MM.1S (cell line): ENCODE data around the gene REG1A.

Source experiments
- DNase-seq: peaks from one replicate; pipeline ENCODE4 v3.0.0-alpha.2; 2015
- H2AFZ ChIP-seq: fragments of 300-600 bp; sonication (generic); 2 replicates; pipeline ENCODE4 v1.6.0; 2016; ENCODE audit warnings: antibody characterized with exemption, low read length
- H3F3A ChIP-seq: fragments of 300-600 bp; sonication (generic); 2 replicates; pipeline ENCODE4 v1.6.1; 2016; ENCODE audit warnings: mild to moderate bottlenecking, antibody characterized with exemption, low read length, moderate library complexity, mixed read lengths; ENCODE audit not compliant: insufficient read depth
- H3K27ac ChIP-seq: fragments of 300-600 bp; sonication (generic); 2 replicates; pipeline ENCODE4 v1.5.1; 2016; ENCODE audit warnings: mild to moderate bottlenecking, low read length
- H3K27me3 ChIP-seq: fragments of 300-600 bp; sonication (generic); replicated peaks from 2 replicates; pipeline ENCODE4 v1.6.0; 2016; ENCODE audit warnings: low read length; ENCODE audit not compliant: insufficient read depth
- H3K36me3 ChIP-seq: fragments of 300-600 bp; sonication (generic); replicated peaks from 2 replicates; pipeline ENCODE4 v1.6.1; 2016; ENCODE audit warnings: mild to moderate bottlenecking, low read length, mixed read lengths; ENCODE audit not compliant: insufficient read depth
- H3K4me1 ChIP-seq: fragments of 300-600 bp; sonication (generic); 2 replicates; pipeline ENCODE4 v1.6.1; 2016; ENCODE audit warnings: low read length, mixed read lengths
- H3K4me2 ChIP-seq: fragments of 300-600 bp; sonication (generic); 2 replicates; pipeline ENCODE4 v1.6.0; 2016; ENCODE audit warnings: low read depth, low read length
- H3K4me3 ChIP-seq: fragments of 300-600 bp; sonication (generic); 2 replicates; pipeline ENCODE4 v1.5.1; 2016; ENCODE audit warnings: low read length, mixed read lengths
- H3K79me2 ChIP-seq: fragments of 300-600 bp; sonication (generic); 2 replicates; pipeline ENCODE4 v1.6.1; 2016; ENCODE audit warnings: mixed run types, low read length, mixed read lengths
- H3K9ac ChIP-seq: fragments of 300-600 bp; sonication (generic); 2 replicates; pipeline ENCODE4 v1.6.1; 2016; ENCODE audit warnings: low read length, mixed read lengths
- H3K9me2 ChIP-seq: fragments of 300-600 bp; sonication (generic); replicated peaks from 2 replicates; pipeline ENCODE4 v1.6.1; 2016; ENCODE audit warnings: mild to moderate bottlenecking, low read length, mixed read lengths; ENCODE audit not compliant: insufficient read depth
- H3K9me3 ChIP-seq: fragments of 300-600 bp; sonication (generic); replicated peaks from 2 replicates; pipeline ENCODE4 v1.6.1; 2016; ENCODE audit warnings: mild to moderate bottlenecking, low read length, mixed read lengths; ENCODE audit not compliant: insufficient read depth
- H4K20me1 ChIP-seq: fragments of 300-600 bp; sonication (generic); 2 replicates; pipeline ENCODE4 v1.6.1; 2016; ENCODE audit warnings: mild to moderate bottlenecking, low read length, moderate library complexity, mixed read lengths; ENCODE audit not compliant: insufficient read depth
- EZH2 ChIP-seq: fragments of 300-600 bp; sonication (generic); optimal IDR thresholded peaks from 2 replicates; pipeline ENCODE3; 2017; ENCODE audit warnings: low read depth, mild to moderate bottlenecking, antibody characterized with exemption, low read length, mixed read lengths
- EZH2phosphoT487 ChIP-seq: fragments of 300-600 bp; sonication (generic); IDR thresholded peaks from 2 replicates; pipeline ENCODE4 v1.6.1; 2018; ENCODE audit warnings: antibody characterized with exemption, low read length
- TF ChIP-seq, protein P1 (sequence below): fragments of 300-600 bp; sonication (generic); IDR thresholded peaks from 2 replicates; pipeline ENCODE4 v1.5.1; 2016; ENCODE audit warnings: antibody characterized with exemption, low read length, mixed read lengths

The REG1A gene

DNA sequence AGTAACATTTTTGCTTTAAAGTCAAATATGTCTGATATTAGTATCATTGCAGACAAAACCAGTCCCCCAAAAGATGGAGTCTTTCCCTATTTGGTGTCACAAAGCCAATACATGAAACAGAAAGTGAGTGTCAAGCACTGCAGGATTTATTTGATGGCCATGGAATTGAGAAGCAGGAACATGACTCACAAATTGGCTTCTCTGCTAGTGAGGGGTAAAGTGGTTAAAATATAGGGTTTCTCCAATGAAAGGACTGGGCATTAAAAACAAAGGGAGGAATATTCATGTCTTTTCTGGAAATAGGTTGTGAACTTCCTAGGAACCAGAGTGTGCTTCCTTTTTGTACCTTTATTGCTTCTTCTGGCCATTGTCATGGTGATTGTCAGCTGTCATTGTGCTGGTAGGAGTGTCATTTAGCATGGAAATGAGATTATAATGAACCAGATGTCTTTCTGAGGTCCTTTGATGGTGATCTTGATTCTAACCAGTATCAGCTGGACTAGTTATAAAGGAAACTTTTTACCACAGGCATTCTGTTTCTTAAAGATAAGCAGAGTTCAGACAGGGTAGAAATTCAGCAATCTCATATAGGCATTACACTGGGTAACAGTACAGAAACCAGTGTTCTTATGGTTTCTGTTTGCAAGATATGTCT is 36.6 kb upstream of the REG1A start:
- Histone ChIP-seq H4K20me1 (no peaks in the 10 kb centered on the region), H3K4me2 (no peak overlapping the region), H3K4me3 (no peak overlapping the region), H3K4me1 (no peaks in the 10 kb centered on the region), H3K27ac (no peak overlapping the region), H3K36me3 (no peaks in the 10 kb centered on the region), H3K27me3 (no peaks in the 10 kb centered on the region), H3F3A (no peaks in the 10 kb centered on the region), H3K9me2 (no peaks in the 10 kb centered on the region), H3K9me3 (no peaks in the 10 kb centered on the region), H2AFZ (no peak overlapping the region), H3K79me2 (no peaks in the 10 kb centered on the region), H3K9ac (no peak overlapping the region)
- TF ChIP-seq EZH2 = no peak
- no peak for TF ChIP-seq EZH2phosphoT487
- TF ChIP-seq, protein P1, sequence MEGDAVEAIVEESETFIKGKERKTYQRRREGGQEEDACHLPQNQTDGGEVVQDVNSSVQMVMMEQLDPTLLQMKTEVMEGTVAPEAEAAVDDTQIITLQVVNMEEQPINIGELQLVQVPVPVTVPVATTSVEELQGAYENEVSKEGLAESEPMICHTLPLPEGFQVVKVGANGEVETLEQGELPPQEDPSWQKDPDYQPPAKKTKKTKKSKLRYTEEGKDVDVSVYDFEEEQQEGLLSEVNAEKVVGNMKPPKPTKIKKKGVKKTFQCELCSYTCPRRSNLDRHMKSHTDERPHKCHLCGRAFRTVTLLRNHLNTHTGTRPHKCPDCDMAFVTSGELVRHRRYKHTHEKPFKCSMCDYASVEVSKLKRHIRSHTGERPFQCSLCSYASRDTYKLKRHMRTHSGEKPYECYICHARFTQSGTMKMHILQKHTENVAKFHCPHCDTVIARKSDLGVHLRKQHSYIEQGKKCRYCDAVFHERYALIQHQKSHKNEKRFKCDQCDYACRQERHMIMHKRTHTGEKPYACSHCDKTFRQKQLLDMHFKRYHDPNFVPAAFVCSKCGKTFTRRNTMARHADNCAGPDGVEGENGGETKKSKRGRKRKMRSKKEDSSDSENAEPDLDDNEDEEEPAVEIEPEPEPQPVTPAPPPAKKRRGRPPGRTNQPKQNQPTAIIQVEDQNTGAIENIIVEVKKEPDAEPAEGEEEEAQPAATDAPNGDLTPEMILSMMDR = no peak
- DNase-seq = peak; percentile 59

DNA sequence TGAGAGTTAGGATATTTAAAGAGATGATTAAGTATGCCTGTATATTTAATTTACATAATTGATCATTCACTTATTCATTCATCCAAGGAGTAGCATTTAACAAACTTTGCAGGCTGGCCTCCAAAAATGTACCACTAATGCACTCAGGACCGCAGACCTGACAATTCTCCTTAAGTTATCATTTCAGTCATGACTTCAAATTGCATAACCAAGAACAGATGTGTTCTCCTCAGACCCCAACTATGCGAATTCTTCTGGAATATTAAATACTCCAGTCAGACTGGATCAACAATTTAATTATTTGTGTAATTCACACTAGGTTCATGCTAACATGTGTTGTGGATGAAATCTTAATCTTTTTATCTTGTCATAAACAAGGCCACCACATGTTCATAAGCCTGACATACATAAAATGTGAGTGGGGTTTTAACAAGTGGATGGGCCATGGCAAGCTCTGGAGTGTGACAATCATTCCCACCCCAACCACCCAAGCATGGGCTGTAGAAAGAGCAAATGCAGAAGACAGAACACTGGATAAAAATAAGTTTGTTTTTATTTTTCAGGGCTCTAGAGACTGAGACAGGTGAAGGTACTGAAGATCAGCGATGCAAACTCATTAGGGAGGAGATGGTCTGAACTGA is 35.7 kb upstream of the REG1A start:
- Histone ChIP-seq H3K27ac (no peak overlapping the region), H3F3A (no peaks in the 10 kb centered on the region), H3K9me3 (no peaks in the 10 kb centered on the region), H3K9me2 (no peaks in the 10 kb centered on the region), H3K9ac (no peak overlapping the region), H3K79me2 (no peaks in the 10 kb centered on the region), H3K4me1 (no peaks in the 10 kb centered on the region), H4K20me1 (no peaks in the 10 kb centered on the region), H2AFZ (no peak overlapping the region), H3K36me3 (no peaks in the 10 kb centered on the region), H3K4me3 (no peak overlapping the region), H3K4me2 (no peak overlapping the region), H3K27me3 (no peaks in the 10 kb centered on the region)
- TF ChIP-seq, protein P1 = no peak
- TF ChIP-seq EZH2 = no peak
- TF ChIP-seq EZH2phosphoT487 = no peak
- DNase-seq = no peak

DNA sequence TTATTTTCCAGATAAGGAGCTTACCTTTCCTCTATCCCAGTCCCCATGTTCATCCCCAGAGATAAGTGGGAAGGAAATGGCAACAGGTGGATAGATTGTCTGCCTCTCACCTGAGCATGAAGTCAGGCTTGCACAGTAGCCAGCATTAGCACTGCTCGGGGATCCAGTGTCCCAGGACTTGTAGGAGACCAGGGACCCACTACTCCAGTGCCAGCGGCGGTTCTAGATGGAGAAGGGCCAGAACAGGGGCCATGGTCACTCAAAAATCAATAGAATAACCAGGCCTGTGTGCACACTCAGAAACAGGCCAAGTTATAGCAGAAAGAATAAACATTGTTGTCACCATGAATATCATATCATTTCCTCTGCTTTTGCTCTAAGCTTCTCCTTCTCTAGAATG is 34.9 kb upstream of the REG1A start:
- Histone ChIP-seq H3K79me2 (no peaks in the 10 kb centered on the region), H3K9me3 (no peaks in the 10 kb centered on the region), H3K4me2 (no peak overlapping the region), H3K4me3 (no peak overlapping the region), H4K20me1 (no peaks in the 10 kb centered on the region), H3F3A (no peaks in the 10 kb centered on the region), H2AFZ (no peak overlapping the region), H3K36me3 (no peaks in the 10 kb centered on the region), H3K9ac (no peak overlapping the region), H3K9me2 (no peaks in the 10 kb centered on the region), H3K27ac (no peak overlapping the region), H3K27me3 (no peaks in the 10 kb centered on the region), H3K4me1 (no peaks in the 10 kb centered on the region)
- no peak for TF ChIP-seq EZH2phosphoT487
- TF ChIP-seq EZH2 = no peak
- TF ChIP-seq, protein P1 = no peak
- DNase-seq = no peak
